ENCODE results near the gene ZNF785. TPM values are rescaled to one million over a fixed set of nuclear protein-coding genes. Genes with fewer than 3 reads are reported as not detected.

Gene ZNF785
- total and polyA plus RNA-seq, 4 donors: 4.0 to 15.5 (median 9.7) TPM

DNA sequence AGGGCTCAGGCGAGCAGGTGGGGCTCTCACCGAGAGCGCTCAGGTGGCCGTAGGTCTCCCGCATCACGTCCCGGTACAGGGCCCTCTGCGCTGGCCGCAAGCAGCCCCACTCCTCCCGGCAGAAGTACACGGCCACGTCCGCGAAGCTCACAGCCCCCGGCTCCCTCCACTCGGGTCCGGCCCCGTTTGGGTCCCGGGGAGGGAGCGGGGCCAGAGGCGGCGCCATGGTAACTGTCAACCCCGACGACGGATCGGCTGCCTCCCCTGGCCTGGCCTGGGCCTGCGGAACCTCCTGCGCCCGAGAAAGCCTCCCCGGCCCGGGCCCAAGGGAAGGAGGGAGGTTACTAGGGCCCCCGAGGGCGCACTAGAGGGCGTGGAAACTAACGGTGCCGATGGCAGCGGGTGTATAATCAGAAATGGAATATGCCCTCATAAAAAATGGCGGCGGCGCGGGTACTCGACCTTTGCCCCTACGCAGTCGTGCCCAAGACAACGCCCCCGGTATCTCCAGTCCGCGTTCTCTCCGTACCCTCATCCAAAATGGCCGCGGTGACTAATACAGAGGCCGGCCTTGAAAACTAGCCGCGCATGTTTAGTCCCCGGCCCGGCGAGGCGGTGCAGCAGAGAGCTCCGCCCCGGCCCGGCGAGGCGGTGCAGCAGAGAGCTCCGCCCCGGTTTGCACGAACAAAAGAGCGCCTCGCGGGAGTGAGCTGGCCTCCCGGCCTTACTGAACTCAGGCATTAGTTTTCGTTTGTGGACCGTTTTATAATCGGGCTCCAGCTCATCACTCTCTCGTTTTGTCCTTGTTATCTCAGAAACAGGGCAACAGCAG is 27.3 kb downstream of the ZNF785 start, which contains the start of gene ZNF764:
ZNF764 (minus strand) TSS at position 418 of the 832 bp plus-strand sequence; CDS start at position 226, 192 bp downstream.
- DNase-seq (peak; percentile 98 to 99 (median 98)), ATAC-seq (ENCODE audit: insufficient read depth, low FRiP score) (peak; percentile 96)
- no peaks in the 10 kb centered on the region for H3K9me3 ChIP-seq (ENCODE audit: control insufficient read depth in 4 of 4, insufficient read depth in 3 of 4, low read length in 3 of 4)
- peaks cover 0 to 20% (median 4%) of the 10 kb centered on the region in 4 donors for H3K36me3 ChIP-seq (ENCODE audit: control insufficient read depth in 4 of 4, insufficient read depth in 4 of 4, low read length in 4 of 4)
- H3K4me3 ChIP-seq: peak within 1 kb of the TSS; percentile 51
- TF ChIP-seq, protein P1, sequence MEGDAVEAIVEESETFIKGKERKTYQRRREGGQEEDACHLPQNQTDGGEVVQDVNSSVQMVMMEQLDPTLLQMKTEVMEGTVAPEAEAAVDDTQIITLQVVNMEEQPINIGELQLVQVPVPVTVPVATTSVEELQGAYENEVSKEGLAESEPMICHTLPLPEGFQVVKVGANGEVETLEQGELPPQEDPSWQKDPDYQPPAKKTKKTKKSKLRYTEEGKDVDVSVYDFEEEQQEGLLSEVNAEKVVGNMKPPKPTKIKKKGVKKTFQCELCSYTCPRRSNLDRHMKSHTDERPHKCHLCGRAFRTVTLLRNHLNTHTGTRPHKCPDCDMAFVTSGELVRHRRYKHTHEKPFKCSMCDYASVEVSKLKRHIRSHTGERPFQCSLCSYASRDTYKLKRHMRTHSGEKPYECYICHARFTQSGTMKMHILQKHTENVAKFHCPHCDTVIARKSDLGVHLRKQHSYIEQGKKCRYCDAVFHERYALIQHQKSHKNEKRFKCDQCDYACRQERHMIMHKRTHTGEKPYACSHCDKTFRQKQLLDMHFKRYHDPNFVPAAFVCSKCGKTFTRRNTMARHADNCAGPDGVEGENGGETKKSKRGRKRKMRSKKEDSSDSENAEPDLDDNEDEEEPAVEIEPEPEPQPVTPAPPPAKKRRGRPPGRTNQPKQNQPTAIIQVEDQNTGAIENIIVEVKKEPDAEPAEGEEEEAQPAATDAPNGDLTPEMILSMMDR (IDR thresholded peaks at IDR 0.05; ENCODE audit: control extremely low read depth, extremely low read depth): no peak
- peak within 1 kb of the TSS; percentile 83 to 88 for H3K9ac ChIP-seq (ENCODE audit: insufficient read depth in 1 of 2, low read length in 2 of 2)
- H3K27ac ChIP-seq (ENCODE audit: low read depth in 1 of 2, low read length in 1 of 2): peak within 1 kb of the TSS; percentile 93 to 95
- H3K27me3 ChIP-seq (ENCODE audit: control insufficient read depth in 3 of 3, insufficient read depth in 3 of 3, low read length in 2 of 3): no peaks in the 10 kb centered on the region
- 0% methylated on average over 74 of the region's 74 CpGs for WGBS, 2 donors
- H3K4me1 ChIP-seq (ENCODE audit: control insufficient read depth in 5 of 5, insufficient read depth in 5 of 5, low read length in 5 of 5): peaks cover 0 to 10% (median 0%) of the 10 kb centered on the region in 5 donors

DNA sequence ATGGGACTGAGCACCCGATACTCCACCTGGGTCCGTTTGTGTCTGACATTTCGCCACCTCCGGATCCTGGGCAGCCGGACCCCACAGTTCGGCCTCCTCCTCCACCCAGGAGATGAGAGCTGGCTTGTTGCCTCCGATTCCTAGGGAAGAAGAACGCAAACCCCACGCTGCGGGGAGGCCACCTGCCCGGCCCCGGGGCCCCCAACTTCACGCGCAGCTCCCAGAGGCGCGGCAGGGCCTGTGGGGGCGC is 27.9 kb downstream of the ZNF785 start:
- 1% methylated on average over 17 of the region's 17 CpGs for WGBS, 2 donors
- DNase-seq (peak in 1 of 3 donors; percentile 29), ATAC-seq (ENCODE audit: insufficient read depth, low FRiP score) (no peak)
- TF ChIP-seq, protein P1 (IDR thresholded peaks at IDR 0.05; ENCODE audit: control extremely low read depth, extremely low read depth): no peak
- Histone ChIP-seq H3K9ac (ENCODE audit: insufficient read depth in 1 of 2, low read length in 2 of 2) (peak overlapping the region; percentile 83 to 88), H3K9me3 (ENCODE audit: control insufficient read depth in 4 of 4, insufficient read depth in 3 of 4, low read length in 3 of 4) (no peaks in the 10 kb centered on the region), H3K4me3 (peak overlapping the region; percentile 51), H3K4me1 (ENCODE audit: control insufficient read depth in 5 of 5, insufficient read depth in 5 of 5, low read length in 5 of 5) (peaks cover 0 to 10% (median 0%) of the 10 kb centered on the region in 5 donors), H3K36me3 (ENCODE audit: control insufficient read depth in 4 of 4, insufficient read depth in 4 of 4, low read length in 4 of 4) (peaks cover 0 to 20% (median 4%) of the 10 kb centered on the region in 4 donors), H3K27ac (ENCODE audit: low read depth in 1 of 2, low read length in 1 of 2) (peak overlapping the region; percentile 90 to 95), H3K27me3 (ENCODE audit: control insufficient read depth in 3 of 3, insufficient read depth in 3 of 3, low read length in 2 of 3) (no peaks in the 10 kb centered on the region)

DNA sequence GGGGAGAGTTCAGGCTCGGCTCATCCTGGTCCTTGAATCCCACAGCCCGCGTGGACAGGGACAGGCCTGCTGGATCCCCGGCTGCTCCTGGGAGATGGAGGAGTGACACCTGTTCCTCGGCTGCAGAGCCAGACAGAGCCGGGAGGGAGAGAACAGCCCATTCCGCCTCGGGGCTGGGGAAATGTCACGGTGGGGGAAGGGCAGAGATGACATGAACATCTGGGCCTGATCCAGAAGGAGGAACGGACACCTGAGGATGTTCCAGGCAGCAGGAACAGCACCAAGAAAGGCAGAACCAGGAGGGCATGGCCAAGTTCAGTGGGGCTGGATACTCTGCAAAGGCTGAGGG is 29.4 kb downstream of the ZNF785 start:
- Histone ChIP-seq H3K27ac (ENCODE audit: low read depth in 1 of 2, low read length in 1 of 2) (no peak overlapping the region), H3K27me3 (ENCODE audit: control insufficient read depth in 3 of 3, insufficient read depth in 3 of 3, low read length in 2 of 3) (no peaks in the 10 kb centered on the region), H3K9ac (ENCODE audit: insufficient read depth in 1 of 2, low read length in 2 of 2) (no peak overlapping the region), H3K36me3 (ENCODE audit: control insufficient read depth in 4 of 4, insufficient read depth in 4 of 4, low read length in 4 of 4) (peaks cover 0 to 20% (median 4%) of the 10 kb centered on the region in 4 donors), H3K4me1 (ENCODE audit: control insufficient read depth in 5 of 5, insufficient read depth in 5 of 5, low read length in 5 of 5) (peaks cover 0 to 10% (median 6%) of the 10 kb centered on the region in 5 donors), H3K4me3 (no peak overlapping the region), H3K9me3 (ENCODE audit: control insufficient read depth in 4 of 4, insufficient read depth in 3 of 4, low read length in 3 of 4) (no peaks in the 10 kb centered on the region)
- 81 to 83% methylated on average over 10 of the region's 10 CpGs for WGBS, 2 donors
- TF ChIP-seq, protein P1 (IDR thresholded peaks at IDR 0.05; ENCODE audit: control extremely low read depth, extremely low read depth): no peak
- ATAC-seq (ENCODE audit: insufficient read depth, low FRiP score): no peak
- no peak for DNase-seq
